GM12873 (cell line): ENCODE data around the gene AOC2.

Source experiments
- TF ChIP-seq, protein P1 (sequence below): IDR thresholded peaks from 2 replicates; pipeline ENCODE4 v1.5.1; 2012; ENCODE audit warnings: low read depth, mild to moderate bottlenecking, moderate library complexity, low read length, control low read depth; ENCODE audit not compliant: insufficient read depth; ENCODE audit errors: missing control alignments

The AOC2 gene

DNA sequence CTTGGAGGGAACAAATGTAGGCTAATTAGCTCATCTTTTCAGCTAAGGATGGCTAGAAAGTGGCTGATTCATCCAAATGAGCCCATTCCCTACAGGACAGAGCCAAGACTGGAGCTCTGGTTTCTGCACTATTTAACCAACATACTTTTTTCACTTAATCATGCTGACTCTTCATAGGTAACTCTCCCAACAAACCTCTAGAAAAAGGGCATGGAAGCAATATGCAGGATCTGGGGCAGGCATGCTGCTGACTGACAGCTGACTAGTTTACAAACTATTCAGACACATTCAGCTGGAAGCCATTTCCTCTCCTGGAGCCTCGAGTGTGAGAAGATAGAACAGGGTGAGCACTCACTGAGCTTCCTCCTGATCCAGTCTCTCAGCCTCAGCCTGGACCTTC lies 26.5 kb upstream of the AOC2 start:
- TF ChIP-seq, protein P1, sequence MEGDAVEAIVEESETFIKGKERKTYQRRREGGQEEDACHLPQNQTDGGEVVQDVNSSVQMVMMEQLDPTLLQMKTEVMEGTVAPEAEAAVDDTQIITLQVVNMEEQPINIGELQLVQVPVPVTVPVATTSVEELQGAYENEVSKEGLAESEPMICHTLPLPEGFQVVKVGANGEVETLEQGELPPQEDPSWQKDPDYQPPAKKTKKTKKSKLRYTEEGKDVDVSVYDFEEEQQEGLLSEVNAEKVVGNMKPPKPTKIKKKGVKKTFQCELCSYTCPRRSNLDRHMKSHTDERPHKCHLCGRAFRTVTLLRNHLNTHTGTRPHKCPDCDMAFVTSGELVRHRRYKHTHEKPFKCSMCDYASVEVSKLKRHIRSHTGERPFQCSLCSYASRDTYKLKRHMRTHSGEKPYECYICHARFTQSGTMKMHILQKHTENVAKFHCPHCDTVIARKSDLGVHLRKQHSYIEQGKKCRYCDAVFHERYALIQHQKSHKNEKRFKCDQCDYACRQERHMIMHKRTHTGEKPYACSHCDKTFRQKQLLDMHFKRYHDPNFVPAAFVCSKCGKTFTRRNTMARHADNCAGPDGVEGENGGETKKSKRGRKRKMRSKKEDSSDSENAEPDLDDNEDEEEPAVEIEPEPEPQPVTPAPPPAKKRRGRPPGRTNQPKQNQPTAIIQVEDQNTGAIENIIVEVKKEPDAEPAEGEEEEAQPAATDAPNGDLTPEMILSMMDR, result no peak

- TF ChIP-seq, protein P1, result no peak
These were observed 26.0 kb upstream of the AOC2 start for GRCh38 chr17:42818379-42818778.

GRCh38 chr17:42819939-42820535 lies 24.3 kb upstream of the AOC2 start:
- TF ChIP-seq, protein P1, result peak; percentile 80

DNA sequence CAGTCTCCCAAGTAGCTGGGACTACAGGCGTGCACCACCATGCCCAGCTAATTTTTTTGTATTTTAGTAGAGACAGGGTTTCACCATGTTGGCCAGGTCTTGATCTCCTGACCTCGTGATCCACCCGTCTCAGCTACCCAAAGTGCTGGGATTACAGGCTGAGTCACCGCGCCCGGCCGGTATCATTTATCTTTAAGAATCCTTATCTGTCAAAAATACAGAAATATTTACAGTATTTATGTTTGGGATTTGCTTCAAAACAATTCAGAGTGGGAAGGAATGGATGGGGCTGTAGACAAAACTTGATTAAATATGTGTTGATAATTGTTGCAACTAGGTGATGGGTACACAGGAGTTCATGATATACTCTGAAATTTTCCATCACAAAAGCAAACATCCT lies 23.2 kb upstream of the AOC2 start:
- TF ChIP-seq, protein P1, result no peak

DNA sequence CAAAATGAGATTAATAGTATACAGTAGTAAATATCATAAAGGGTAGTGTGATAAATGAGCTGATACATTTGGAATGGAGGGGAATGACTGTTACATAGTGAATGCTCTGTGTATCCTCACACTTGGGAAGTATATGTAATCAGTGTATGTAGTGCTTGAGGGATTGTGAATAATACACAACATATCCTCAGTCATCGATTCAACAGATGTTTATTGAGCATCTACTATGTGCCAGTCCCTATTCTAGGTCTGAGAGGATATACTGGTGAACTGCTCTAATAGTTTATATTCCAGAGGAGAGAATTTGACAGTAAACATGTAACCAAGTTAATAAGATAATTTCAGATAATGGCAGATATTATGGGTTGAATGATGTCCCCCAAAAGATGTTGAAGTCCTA lies 16.9 kb upstream of the AOC2 start:
- TF ChIP-seq, protein P1, result no peak

DNA sequence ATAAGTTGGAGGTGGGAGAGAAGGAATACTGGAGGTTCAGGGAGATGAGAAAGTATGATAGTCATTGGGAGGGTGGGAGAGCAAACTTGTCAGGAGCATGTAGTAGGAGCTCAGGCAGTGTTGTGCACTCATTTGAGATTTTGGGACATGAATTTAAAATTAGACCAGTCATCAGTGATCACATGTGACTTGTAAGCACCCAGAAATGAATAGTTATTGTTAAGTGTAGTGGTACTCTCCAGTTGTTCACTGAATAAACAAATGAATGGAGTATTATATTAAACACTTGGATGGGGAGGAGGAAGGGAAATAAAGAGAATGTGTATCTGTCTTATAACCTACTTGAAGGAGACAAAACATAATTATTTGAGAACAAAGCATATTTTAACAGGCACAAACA lies 13.4 kb upstream of the AOC2 start:
- TF ChIP-seq, protein P1, result no peak

GRCh38 chr17:42832213-42832933 lies 12.0 kb upstream of the AOC2 start:
- TF ChIP-seq, protein P1, result no peak
